IPS DF 6.9 (cell line): ENCODE results near the gene EXOC4.
"Not testable (repeated sequence)": the region's sequence is repeated elsewhere in the genome, so short reads cannot be mapped to it uniquely, and the experiment has no call there.

Experiments used
- DNase-seq: peaks from one replicate; pipeline ENCODE4 v3.0.0-alpha.2; 2013; ENCODE audit warnings: low read depth, low spot score
- H3K27ac ChIP-seq: one replicate; pipeline ENCODE4 v1.5.1; 2013; ENCODE audit warnings: low read length, control low read depth
- H3K27me3 ChIP-seq: 2 replicates; pipeline ENCODE4 v1.6.1; 2013; ENCODE audit warnings: mild to moderate bottlenecking, low read length; ENCODE audit not compliant: control insufficient read depth, insufficient read depth
- H3K36me3 ChIP-seq: 2 replicates; pipeline ENCODE4 v1.6.1; 2013; ENCODE audit warnings: low read length; ENCODE audit not compliant: control insufficient read depth, insufficient read depth
- H3K4me1 ChIP-seq: 2 replicates; pipeline ENCODE4 v1.6.1; 2013; ENCODE audit warnings: low read length; ENCODE audit not compliant: control insufficient read depth, insufficient read depth
- H3K4me3 ChIP-seq: 2 replicates; pipeline ENCODE4 v1.5.1; 2013; ENCODE audit warnings: mild to moderate bottlenecking, low read length
- H3K9me3 ChIP-seq: 2 replicates; pipeline ENCODE4 v1.6.1; 2013; ENCODE audit warnings: low read length, inconsistent platforms; ENCODE audit not compliant: control insufficient read depth, insufficient read depth
- WGBS: extraction: QIAGEN DNeasy Blood & Tissue Kit; methylation state at CpG from one replicate; pipeline ENCODE4 v1.1.7; 2013; ENCODE audit warnings: mixed read lengths, missing lambda C conversion rate; ENCODE audit not compliant: insufficient read length, insufficient coverage; 5-methylcytosine and 5-hydroxymethylcytosine counted together

Gene EXOC4

DNA sequence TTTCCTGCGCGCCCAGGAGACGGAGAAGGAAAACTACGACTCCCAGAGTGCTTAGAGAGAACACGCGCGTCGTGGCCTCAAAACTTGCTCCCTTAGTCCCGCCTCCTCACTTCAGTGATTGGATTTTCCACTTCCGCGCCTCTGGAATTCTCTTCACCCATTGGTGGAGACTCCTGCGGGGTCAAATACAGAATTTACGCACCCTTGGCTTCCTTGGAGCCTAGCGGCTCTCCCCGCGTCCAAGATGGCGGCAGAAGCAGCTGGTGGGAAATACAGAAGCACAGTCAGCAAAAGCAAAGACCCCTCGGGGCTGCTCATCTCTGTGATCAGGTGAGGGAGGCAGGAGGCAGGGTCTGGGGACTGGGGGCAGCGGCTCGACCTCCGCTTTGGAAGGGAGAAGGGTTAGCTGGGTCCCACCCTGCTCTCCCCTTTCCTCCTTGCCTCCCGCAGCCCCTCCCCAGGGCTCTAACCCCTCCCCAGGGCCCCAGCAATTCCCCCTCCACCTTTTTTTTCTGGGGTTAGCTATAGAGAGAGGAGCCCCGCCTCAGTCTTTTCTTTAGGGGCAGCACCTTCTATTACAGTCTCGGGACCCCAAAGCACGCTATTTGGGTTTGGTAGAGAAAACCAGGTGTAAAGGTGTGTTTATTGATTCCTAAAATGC, at the start of gene EXOC4:
EXOC4 (plus strand) TSS at position 221 of the 661 bp plus-strand sequence.
- Histone ChIP-seq H3K9me3 (no peaks in the 10 kb centered on the region), H3K36me3 (no peaks in the 10 kb centered on the region), H3K27me3 (no peaks in the 10 kb centered on the region), H3K4me1 (no peaks in the 10 kb centered on the region), H3K27ac (no peak within 1 kb of the TSS), H3K4me3 (peak within 1 kb of the TSS; percentile 89)
- DNase-seq: peak; percentile 99
- WGBS: no CpG with 5 or more reads among the region's 25 CpGs

DNA sequence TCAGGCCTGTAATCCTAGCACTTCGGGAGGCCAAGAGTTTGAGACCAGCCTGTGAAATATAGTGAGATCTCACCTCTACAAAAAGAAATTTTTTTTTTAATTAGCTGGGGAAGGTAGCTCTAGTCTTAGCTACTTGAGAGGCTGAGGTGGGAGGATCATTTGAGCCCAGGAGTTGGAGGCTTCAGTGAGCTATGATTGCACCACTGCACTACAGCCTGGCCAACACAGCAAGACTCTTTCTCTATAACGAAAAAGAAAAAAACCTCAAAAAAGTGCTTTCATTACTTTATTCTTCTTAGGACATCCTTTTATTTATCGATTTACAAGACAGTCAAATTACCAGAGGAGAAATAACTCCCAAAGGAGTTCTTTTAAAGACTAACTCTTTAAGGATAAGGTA, 49.4 kb upstream of the EXOC4 start:
- no peaks in the 10 kb centered on the region for H3K27me3 ChIP-seq
- no peaks in the 10 kb centered on the region for H3K4me1 ChIP-seq
- DNase-seq: no peak
- no peaks in the 10 kb centered on the region; the same call in 1 of the 2 replicates for H3K9me3 ChIP-seq
- no peak overlapping the region for H3K4me3 ChIP-seq
- WGBS: no CpG with 5 or more reads among the region's 3 CpGs
- no peak overlapping the region for H3K27ac ChIP-seq
- H3K36me3 ChIP-seq: no peaks in the 10 kb centered on the region

DNA sequence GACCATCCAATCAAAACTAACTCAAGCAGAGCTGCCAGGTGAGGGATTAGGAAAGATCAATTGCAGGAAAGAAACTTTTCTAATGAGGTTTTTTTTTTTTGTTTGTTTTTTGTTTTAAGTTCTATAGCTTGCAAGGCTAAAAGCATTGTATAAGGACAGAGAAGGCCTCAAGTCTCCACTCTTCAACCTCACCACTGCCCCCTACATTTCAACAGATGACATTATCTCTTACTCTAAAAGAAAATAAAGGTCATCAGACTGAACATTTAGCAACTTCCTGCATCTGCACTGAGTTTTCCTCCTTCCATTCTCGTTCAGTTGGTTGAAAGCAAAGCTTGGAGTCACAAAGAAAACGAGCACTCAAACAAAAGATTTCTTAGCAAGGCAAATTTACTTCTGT, 45.2 kb upstream of the EXOC4 start:
- H3K27me3 ChIP-seq: no peaks in the 10 kb centered on the region
- H3K36me3 ChIP-seq: no peaks in the 10 kb centered on the region
- no peaks in the 10 kb centered on the region for H3K4me1 ChIP-seq
- no peaks in the 10 kb centered on the region; the same call in 1 of the 2 replicates for H3K9me3 ChIP-seq
- no peak overlapping the region for H3K27ac ChIP-seq
- no CpG with 5 or more reads among the region's 2 CpGs for WGBS
- DNase-seq: no peak
- no peak overlapping the region for H3K4me3 ChIP-seq

DNA sequence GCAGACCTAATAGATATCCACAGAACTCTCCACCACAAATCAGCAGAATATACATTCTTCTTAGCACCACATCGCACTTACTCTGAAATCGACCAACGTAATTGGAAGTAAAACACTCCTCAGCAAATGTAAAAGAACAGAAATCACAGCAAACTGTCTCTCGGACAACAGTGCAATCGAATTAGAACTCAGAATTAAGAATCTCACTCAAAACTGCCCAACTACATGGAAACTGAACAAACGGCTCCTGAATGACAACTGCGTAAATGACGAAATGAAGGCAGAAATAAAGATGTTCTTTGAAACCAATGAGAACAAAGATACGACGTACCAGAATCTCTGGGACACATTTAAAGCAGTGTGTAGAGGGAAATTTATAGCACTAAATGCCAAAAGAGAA, 42.1 kb upstream of the EXOC4 start:
- WGBS: no CpG with 5 or more reads among the region's 10 CpGs
- DNase-seq, H3K27me3 ChIP-seq, H3K9me3 ChIP-seq, H3K27ac ChIP-seq, H3K4me1 ChIP-seq, H3K36me3 ChIP-seq, H3K4me3 ChIP-seq: not testable (repeated sequence)

DNA sequence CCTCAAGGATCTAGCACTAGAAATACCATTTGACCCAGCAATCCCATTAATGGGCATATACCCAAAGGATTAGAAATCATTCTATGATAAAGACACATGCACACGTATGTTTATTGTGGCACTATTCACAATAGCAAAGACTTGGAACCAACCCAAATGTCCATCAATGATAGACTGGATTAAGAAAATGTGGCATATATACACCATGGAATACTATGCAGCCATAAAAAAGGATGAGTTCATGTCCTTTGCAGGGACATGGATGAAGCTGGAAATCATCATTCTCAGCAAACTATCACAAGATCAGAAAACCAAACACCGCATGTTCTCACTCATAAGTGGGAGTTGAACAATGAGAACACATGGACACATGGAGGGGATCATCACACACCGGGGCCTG, 39.1 kb upstream of the EXOC4 start:
- H3K27me3 ChIP-seq, H3K36me3 ChIP-seq, H3K4me3 ChIP-seq, H3K9me3 ChIP-seq, H3K27ac ChIP-seq, H3K4me1 ChIP-seq, DNase-seq: not testable (repeated sequence)
- no CpG with 5 or more reads among the region's 3 CpGs for WGBS

DNA sequence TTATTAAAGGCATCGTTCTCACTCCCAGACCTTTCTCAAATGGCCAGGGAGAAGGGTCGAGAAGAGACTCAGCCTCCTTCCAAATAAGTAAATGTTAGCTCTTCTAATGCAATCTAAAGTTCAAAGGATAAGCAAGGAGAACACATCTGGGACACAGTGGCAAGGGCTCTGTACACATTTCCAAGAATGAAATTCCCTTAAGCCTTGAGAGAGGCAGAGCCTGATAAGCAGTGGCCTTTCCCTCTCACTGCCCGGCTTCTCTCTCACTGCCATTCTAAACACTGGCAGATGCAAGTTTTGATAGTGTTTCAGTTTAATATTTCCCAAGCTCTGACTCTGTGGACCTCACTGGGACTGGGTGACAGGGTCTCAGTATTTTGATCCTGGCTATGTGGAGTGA, 35.1 kb upstream of the EXOC4 start:
- no peak for DNase-seq
- Histone ChIP-seq H3K4me1 (no peaks in the 10 kb centered on the region), H3K9me3 (no peaks in the 10 kb centered on the region), H3K4me3 (no peak overlapping the region), H3K27ac (no peak overlapping the region), H3K36me3 (no peaks in the 10 kb centered on the region), H3K27me3 (no peaks in the 10 kb centered on the region)
- no CpG with 5 or more reads among the region's 3 CpGs for WGBS

DNA sequence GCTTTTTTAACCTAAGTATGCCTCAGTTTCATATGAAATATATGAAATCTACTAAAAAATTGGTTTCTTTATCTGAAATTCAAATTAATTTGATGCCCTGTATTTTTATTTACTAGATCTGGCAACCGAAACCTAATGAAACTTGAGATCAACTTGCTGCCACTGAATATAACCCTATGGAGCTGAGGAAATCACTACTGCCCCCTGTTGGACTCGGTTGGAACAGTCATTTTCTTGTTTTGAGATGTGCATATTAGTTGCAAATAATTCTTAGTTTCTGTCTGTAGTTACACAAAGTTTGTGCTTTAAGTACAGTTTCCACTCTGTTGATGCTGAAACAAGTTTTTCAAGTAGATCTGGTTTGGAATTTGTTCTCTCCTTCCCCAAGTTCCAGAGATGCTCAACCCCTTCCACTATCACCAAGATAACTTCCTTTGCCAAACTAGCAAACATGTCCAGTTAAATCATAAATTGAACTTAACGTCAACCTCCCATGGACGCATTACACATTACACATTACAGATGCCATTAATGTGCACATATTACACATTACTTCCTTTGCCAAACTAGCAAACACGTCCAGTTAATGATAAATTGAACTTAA, 22.2 kb upstream of the EXOC4 start:
- no peak overlapping the region for H3K4me3 ChIP-seq
- H3K9me3 ChIP-seq: no peaks in the 10 kb centered on the region
- no peak overlapping the region for H3K27ac ChIP-seq
- no CpG with 5 or more reads among the region's 5 CpGs for WGBS
- peak; percentile 39 for DNase-seq
- H3K27me3 ChIP-seq: no peaks in the 10 kb centered on the region
- H3K4me1 ChIP-seq: no peaks in the 10 kb centered on the region
- H3K36me3 ChIP-seq: no peaks in the 10 kb centered on the region

DNA sequence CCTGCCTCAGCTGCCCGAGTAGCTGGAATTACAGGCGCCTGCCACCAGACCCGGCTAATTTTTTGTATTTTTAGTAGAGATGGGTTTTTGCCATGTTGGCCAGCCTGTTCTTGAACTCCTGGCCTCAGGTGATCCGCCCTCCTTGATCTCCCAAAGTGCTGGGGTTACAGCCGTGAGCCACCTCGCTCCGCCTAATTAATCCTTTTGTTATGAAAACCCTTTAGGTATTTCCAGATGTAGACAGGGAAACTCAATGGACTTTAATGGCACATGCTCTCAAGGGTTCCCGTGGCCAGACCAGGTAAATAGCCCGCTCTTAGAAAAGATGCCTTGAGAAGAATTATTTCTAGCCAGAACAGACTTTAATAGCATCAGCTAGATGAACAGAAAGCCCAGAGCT, 19.7 kb upstream of the EXOC4 start:
- no CpG with 5 or more reads among the region's 9 CpGs for WGBS
- Histone ChIP-seq H3K27ac (no peak overlapping the region), H3K4me3 (no peak overlapping the region), H3K27me3 (no peaks in the 10 kb centered on the region), H3K9me3 (no peaks in the 10 kb centered on the region), H3K36me3 (no peaks in the 10 kb centered on the region), H3K4me1 (no peaks in the 10 kb centered on the region)
- DNase-seq: no peak

DNA sequence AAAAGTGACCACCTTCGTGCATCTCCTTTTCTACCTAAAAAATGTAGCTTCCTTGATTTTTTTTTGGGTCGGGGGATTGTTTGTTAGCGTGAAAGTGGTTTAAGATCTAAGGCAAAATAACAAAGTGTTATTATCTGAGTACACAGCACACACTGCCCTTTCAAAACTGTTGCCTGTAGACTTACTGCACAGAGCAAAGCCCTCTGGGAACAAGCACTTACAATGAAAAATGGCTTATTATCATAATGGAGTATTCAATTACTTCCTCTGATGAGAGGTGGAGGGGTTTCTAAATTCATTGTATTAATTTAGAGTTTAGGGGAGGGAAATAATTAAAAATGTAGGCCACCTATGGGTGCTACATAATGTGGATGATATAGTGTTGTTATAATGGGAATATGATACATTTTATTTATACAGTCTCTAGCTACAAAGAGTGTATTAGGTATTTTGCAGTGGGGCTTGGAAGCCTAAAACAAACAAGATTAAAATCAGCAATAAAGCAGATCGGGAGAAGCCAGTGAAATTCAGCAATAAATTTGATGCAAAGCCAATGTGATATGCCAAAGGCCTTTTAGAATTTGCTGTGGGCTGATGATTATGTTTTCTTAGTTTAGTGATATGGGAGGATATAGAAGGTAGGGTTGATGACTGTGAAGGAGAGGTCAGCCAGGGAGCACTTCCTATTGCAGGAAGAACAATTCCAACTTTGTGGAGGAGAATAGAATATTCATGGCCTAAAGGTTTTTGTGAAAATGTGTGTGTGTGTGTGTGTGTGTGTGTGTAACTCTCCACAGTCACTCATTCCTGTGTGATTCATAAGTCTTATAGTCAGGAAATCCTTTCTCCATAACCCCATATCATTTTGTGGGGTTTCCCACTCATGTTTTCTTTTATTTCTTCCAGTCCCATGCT, 17.7 kb upstream of the EXOC4 start:
- no peaks in the 10 kb centered on the region for H3K9me3 ChIP-seq
- DNase-seq: no peak
- H3K4me3 ChIP-seq: no peak overlapping the region
- H3K36me3 ChIP-seq: no peaks in the 10 kb centered on the region
- H3K27me3 ChIP-seq: no peaks in the 10 kb centered on the region
- no peak overlapping the region for H3K27ac ChIP-seq
- no peaks in the 10 kb centered on the region for H3K4me1 ChIP-seq
- WGBS: no CpG with 5 or more reads among the region's 4 CpGs

DNA sequence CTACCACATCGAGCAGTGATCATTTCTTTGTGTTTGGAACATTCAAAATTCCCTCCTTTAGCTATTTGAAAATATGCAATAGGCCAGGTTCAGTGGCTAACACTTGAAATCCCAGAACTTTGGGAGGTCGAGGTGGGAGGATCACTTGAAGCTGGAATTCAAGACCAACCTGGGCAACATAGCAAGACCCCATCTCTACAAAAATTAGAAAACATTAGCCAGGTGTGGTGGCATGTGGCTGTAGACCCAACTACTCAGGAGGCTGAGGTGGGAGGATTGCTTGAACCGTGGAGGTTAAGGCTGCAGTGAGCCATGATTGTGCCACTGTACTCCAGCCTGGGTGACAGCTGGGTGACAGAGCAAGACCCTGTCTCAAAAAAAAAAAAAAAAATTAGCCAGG, 15.3 kb upstream of the EXOC4 start:
- Histone ChIP-seq H3K36me3 (no peaks in the 10 kb centered on the region), H3K4me1 (no peaks in the 10 kb centered on the region), H3K27me3 (no peaks in the 10 kb centered on the region), H3K4me3 (no peak overlapping the region), H3K9me3 (no peaks in the 10 kb centered on the region), H3K27ac (no peak overlapping the region)
- WGBS: no CpG with 5 or more reads among the region's 3 CpGs
- no peak for DNase-seq
